Trophoblast cell (in vitro differentiated cells and primary cell): Measurements from ENCODE around the gene POU6F2.

ENCODE experiments used
- DNase-seq, 2 donors: peaks; one replicate each; pipeline ENCODE4 v3.0.0-alpha.2; 2016
- H2AFZ ChIP-seq: 2 replicates; pipeline ENCODE4 v1.6.1; 2013; ENCODE audit warnings: low read length, moderate library complexity, mild to moderate bottlenecking; ENCODE audit not compliant: insufficient read depth, poor library complexity
- H2AK5ac ChIP-seq: 2 replicates; pipeline ENCODE4 v1.6.1; 2013; ENCODE audit warnings: mild to moderate bottlenecking, low read length
- H2BK120ac ChIP-seq: 2 replicates; pipeline ENCODE4 v1.6.1; 2013; ENCODE audit warnings: low read length, mild to moderate bottlenecking, moderate library complexity; ENCODE audit not compliant: insufficient read depth, poor library complexity
- H2BK12ac ChIP-seq: 2 replicates; pipeline ENCODE4 v1.6.1; 2013; ENCODE audit warnings: mild to moderate bottlenecking, low read length, moderate library complexity
- H2BK5ac ChIP-seq: 2 replicates; pipeline ENCODE4 v1.6.1; 2013; ENCODE audit warnings: low read length, low read depth, moderate library complexity, mild to moderate bottlenecking; ENCODE audit not compliant: poor library complexity
- H3K14ac ChIP-seq: 2 replicates; pipeline ENCODE4 v1.6.1; 2013; ENCODE audit warnings: mild to moderate bottlenecking, low read length
- H3K18ac ChIP-seq: 2 replicates; pipeline ENCODE4 v1.6.1; 2013; ENCODE audit warnings: mild to moderate bottlenecking, low read length
- H3K23ac ChIP-seq: 2 replicates; pipeline ENCODE4 v1.6.1; 2013; ENCODE audit warnings: low read length
- H3K27ac ChIP-seq: 2 replicates; pipeline ENCODE4 v1.5.1; 2013; ENCODE audit warnings: low read depth, mild to moderate bottlenecking, inconsistent platforms, low read length, moderate library complexity
- H3K27me3 ChIP-seq: 2 replicates; pipeline ENCODE4 v1.6.1; 2013; ENCODE audit warnings: inconsistent platforms, mild to moderate bottlenecking, low read length, moderate library complexity; ENCODE audit not compliant: insufficient read depth
- H3K36me3 ChIP-seq, 2 experiments: 1 replicate in 1 of 2; 2 replicates in 1 of 2; pipeline ENCODE4 v1.6.1; 2013; ENCODE audit warnings: low read length in 2 of 2, mild to moderate bottlenecking in 2 of 2, moderate library complexity in 1 of 2; ENCODE audit not compliant: insufficient read depth in 2 of 2, control insufficient read depth in 1 of 2
- H3K4ac ChIP-seq: 2 replicates; pipeline ENCODE4 v1.6.1; 2013; ENCODE audit warnings: low read depth, mild to moderate bottlenecking, low read length, moderate library complexity
- H3K4me1 ChIP-seq, 2 experiments: 1 replicate in 1 of 2; 2 replicates in 1 of 2; pipeline ENCODE4 v1.6.1; 2013; ENCODE audit warnings: low read length in 2 of 2, mild to moderate bottlenecking in 2 of 2, moderate library complexity in 1 of 2; ENCODE audit not compliant: insufficient read depth in 2 of 2, control insufficient read depth in 1 of 2
- H3K4me2 ChIP-seq: 2 replicates; pipeline ENCODE4 v1.6.1; 2013; ENCODE audit warnings: inconsistent platforms, mild to moderate bottlenecking, low read length, moderate library complexity
- H3K4me3 ChIP-seq: 2 replicates; pipeline ENCODE4 v1.5.1; 2013; ENCODE audit warnings: mild to moderate bottlenecking, low read depth, low read length, inconsistent platforms
- H3K79me1 ChIP-seq: one replicate; pipeline ENCODE4 v1.6.1; 2013; ENCODE audit warnings: low read length
- H3K79me2 ChIP-seq: 2 replicates; pipeline ENCODE4 v1.6.1; 2013; ENCODE audit warnings: low read length, mild to moderate bottlenecking; ENCODE audit not compliant: control insufficient read depth, insufficient read depth, poor library complexity
- H3K9ac ChIP-seq: 2 replicates; pipeline ENCODE4 v1.6.1; 2013; ENCODE audit warnings: mild to moderate bottlenecking, low read length
- H3K9me3 ChIP-seq: 2 replicates; pipeline ENCODE4 v1.6.1; 2013; ENCODE audit warnings: low read depth, mild to moderate bottlenecking, control low read depth, inconsistent platforms, low read length; ENCODE audit not compliant: insufficient read depth
- H4K12ac ChIP-seq: 2 replicates; pipeline ENCODE4 v1.6.1; 2013; ENCODE audit warnings: low read depth, mild to moderate bottlenecking, low read length, moderate library complexity
- H4K8ac ChIP-seq: 2 replicates; pipeline ENCODE4 v1.6.1; 2013; ENCODE audit warnings: low read depth, mild to moderate bottlenecking, low read length, moderate library complexity
- H4K91ac ChIP-seq: one replicate; pipeline ENCODE4 v1.6.1; 2013; ENCODE audit warnings: low read depth, mild to moderate bottlenecking, low read length, moderate library complexity
- WGBS: extraction: QIAGEN DNeasy Blood & Tissue Kit; methylation state at CpG from one replicate; pipeline ENCODE4 v1.1.7; 2013; ENCODE audit warnings: missing lambda C conversion rate; ENCODE audit not compliant: insufficient read length, insufficient coverage; ENCODE audit errors: extremely low coverage; 5-methylcytosine and 5-hydroxymethylcytosine counted together

Gene POU6F2

GRCh38 chr7:39153113-39153512, 175.4 kb downstream of the POU6F2 start:
- Histone ChIP-seq H2AFZ (no peak overlapping the region), H3K23ac (no peak overlapping the region), H3K4me1 (no peaks in the 10 kb centered on the region), H2BK5ac (no peak overlapping the region), H3K27me3 (no peaks in the 10 kb centered on the region), H4K8ac (no peak overlapping the region), H3K27ac (no peak overlapping the region), H2BK120ac (no peak overlapping the region), H3K9me3 (no peaks in the 10 kb centered on the region), H3K79me1 (no peaks in the 10 kb centered on the region), H3K4me3 (no peak overlapping the region), H4K91ac (no peak overlapping the region), H3K18ac (no peak overlapping the region), H3K4ac (no peak overlapping the region), H3K4me2 (no peak overlapping the region), H3K36me3 (no peaks in the 10 kb centered on the region), H3K9ac (no peak overlapping the region), H3K79me2 (no peaks in the 10 kb centered on the region), H3K14ac (no peak overlapping the region), H2BK12ac (no peak overlapping the region), H2AK5ac (no peak overlapping the region), H4K12ac (no peak overlapping the region)
- WGBS, result no CpG with 5 or more reads among the region's 5 CpGs
- DNase-seq, result no peak

- no CpG with 5 or more reads among the region's 5 CpGs for whole genome bisulfite sequencing
- Histone ChIP-seq H3K9me3 (no peaks in the 10 kb centered on the region), H2AK5ac (no peak overlapping the region), H3K27me3 (no peaks in the 10 kb centered on the region), H3K23ac (no peak overlapping the region), H2BK120ac (no peak overlapping the region), H3K18ac (no peak overlapping the region), H3K36me3 (no peaks in the 10 kb centered on the region), H3K9ac (no peak overlapping the region), H2BK5ac (no peak overlapping the region), H4K91ac (no peak overlapping the region), H3K4me3 (no peak overlapping the region), H3K4me2 (no peak overlapping the region), H3K14ac (no peak overlapping the region), H3K27ac (no peak overlapping the region), H3K79me2 (no peaks in the 10 kb centered on the region), H2AFZ (no peak overlapping the region), H3K4ac (no peak overlapping the region), H3K79me1 (no peaks in the 10 kb centered on the region), H3K4me1 (no peaks in the 10 kb centered on the region), H4K12ac (no peak overlapping the region), H2BK12ac (no peak overlapping the region), H4K8ac (no peak overlapping the region)
- DNase-seq, result no peak
Observed at GRCh38 chr7:39153647-39154046, 175.9 kb downstream of the POU6F2 start.

GRCh38 chr7:39154815-39155214, 177.1 kb downstream of the POU6F2 start:
- Histone ChIP-seq H2BK120ac (no peak overlapping the region), H3K9me3 (no peaks in the 10 kb centered on the region), H4K91ac (no peak overlapping the region), H3K9ac (no peak overlapping the region), H3K27me3 (no peaks in the 10 kb centered on the region), H3K4me1 (no peaks in the 10 kb centered on the region), H3K36me3 (no peaks in the 10 kb centered on the region), H3K4me2 (no peak overlapping the region), H3K4ac (no peak overlapping the region), H3K18ac (no peak overlapping the region), H2AK5ac (no peak overlapping the region), H3K79me2 (no peaks in the 10 kb centered on the region), H3K23ac (no peak overlapping the region), H3K27ac (no peak overlapping the region), H4K8ac (no peak overlapping the region), H3K4me3 (no peak overlapping the region), H2BK12ac (no peak overlapping the region), H3K14ac (no peak overlapping the region), H3K79me1 (no peaks in the 10 kb centered on the region), H4K12ac (no peak overlapping the region), H2AFZ (no peak overlapping the region), H2BK5ac (no peak overlapping the region)
- no peak for DNase-seq
- no CpG with 5 or more reads among the region's 2 CpGs for WGBS

GRCh38 chr7:39158367-39158766, 180.7 kb downstream of the POU6F2 start:
- H3K23ac ChIP-seq, result no peak overlapping the region
- no peaks in the 10 kb centered on the region for H3K27me3 ChIP-seq
- H4K91ac ChIP-seq, result no peak overlapping the region
- H3K4ac ChIP-seq, result no peak overlapping the region
- no peak overlapping the region for H3K4me2 ChIP-seq
- H4K8ac ChIP-seq, result no peak overlapping the region
- H3K4me1 ChIP-seq, result no peaks in the 10 kb centered on the region
- H3K9ac ChIP-seq, result no peak overlapping the region
- no peak overlapping the region for H3K18ac ChIP-seq
- no CpG with 5 or more reads among the region's 3 CpGs for WGBS
- no peaks in the 10 kb centered on the region for H3K79me2 ChIP-seq
- H3K27ac ChIP-seq, result no peak overlapping the region
- no peak overlapping the region for H3K14ac ChIP-seq
- H2AK5ac ChIP-seq, result no peak overlapping the region
- H2AFZ ChIP-seq, result no peak overlapping the region
- no peaks in the 10 kb centered on the region for H3K79me1 ChIP-seq
- no peak overlapping the region for H2BK120ac ChIP-seq
- no peak overlapping the region for H2BK12ac ChIP-seq
- no peak overlapping the region for H3K4me3 ChIP-seq
- DNase-seq, result no peak
- H4K12ac ChIP-seq, result no peak overlapping the region
- no peak overlapping the region for H2BK5ac ChIP-seq
- no peaks in the 10 kb centered on the region for H3K36me3 ChIP-seq
- H3K9me3 ChIP-seq, result no peaks in the 10 kb centered on the region
